GM12878 (cell line): ENCODE results near the gene NLGN1. TPM values are rescaled to one million over a fixed set of nuclear protein-coding genes. Genes with fewer than 3 reads are reported as not detected.

Source experiments
- ATAC-seq: fragments of 200-7000 bp; cut with Tn5 transposase; 3 replicates; pipeline ENCODE4 v1.9.1; 2020; ENCODE audit warnings: mild to moderate bottlenecking, moderate library complexity
- BruUV-seq: library from RNA; stranded (reverse); fragments of 400-500 nt; replicated peaks from 2 replicates; lab custom pipeline; 2021; lab: Mats Ljungman, UMichigan
- CTCF ChIA-PET: fragments of 300-600 bp; sonication (Branson Sonifier 250); formaldehyde crosslinking; extraction: SDS; loops from one replicate; lab custom pipeline; 2021; ENCODE audit warnings: inconsistent platforms; lab: Yijun Ruan, JAX
- POLR2A ChIA-PET: fragments of 350-600 bp; formaldehyde crosslinking; extraction: SDS; loops from one replicate; lab custom pipeline; 2021; ENCODE audit warnings: inconsistent platforms; lab: Charles Lee
- RAD21 ChIA-PET: fragments of 300-600 bp; sonication (Branson Sonifier 250); formaldehyde crosslinking; loops from one replicate; lab custom pipeline; 2023; ENCODE audit warnings: antibody characterized with exemption; ENCODE audit not compliant: unreplicated experiment; lab: Charles Lee
- SMC1A ChIA-PET: fragments of 300-600 bp; sonication (Branson Sonifier 250); formaldehyde crosslinking; loops from one replicate; lab custom pipeline; 2023; ENCODE audit not compliant: unreplicated experiment, uncharacterized antibody; lab: Charles Lee
- DNase-seq: peaks from one replicate; pipeline ENCODE4 v3.0.0-alpha.2; 2011; ENCODE audit warnings: low read depth, low spot score
- FAIRE-seq: peaks from 3 replicates; lab custom pipeline; 2011; peaks lifted over from hg19 to GRCh38; lab: Jason Lieb, UNC
- H2AFZ ChIP-seq: 2 replicates; pipeline ENCODE4 v1.6.0; 2011; ENCODE audit warnings: low read depth, low read length, control low read depth; ENCODE audit not compliant: control insufficient read depth
- H3K27ac ChIP-seq: 2 replicates; pipeline ENCODE4 v1.5.1; 2011; ENCODE audit warnings: control low read depth; ENCODE audit not compliant: control insufficient read depth, insufficient read depth
- H3K27me3 ChIP-seq, 2 experiments: replicated peaks in 1 of 2; 2 replicates each; pipeline versions ENCODE4 v1.6.0 to v1.6.1; 2011; ENCODE audit warnings: low read length in 1 of 2; ENCODE audit not compliant: control insufficient read depth in 2 of 2, insufficient read depth in 2 of 2
- H3K36me3 ChIP-seq, 2 experiments: 2 replicates each; pipeline ENCODE4 v1.5.1; 2011; ENCODE audit warnings: low read length in 1 of 2; ENCODE audit not compliant: control insufficient read depth in 2 of 2, insufficient read depth in 2 of 2
- H3K4me1 ChIP-seq: 2 replicates; pipeline ENCODE4 v1.6.1; 2011; ENCODE audit warnings: mild to moderate bottlenecking, low read length, moderate library complexity, mixed read lengths; ENCODE audit not compliant: control insufficient read depth, insufficient read depth
- H3K4me2 ChIP-seq: 2 replicates; pipeline ENCODE4 v1.6.0; 2011; ENCODE audit warnings: control low read depth; ENCODE audit not compliant: control insufficient read depth, insufficient read depth
- H3K4me3 ChIP-seq: fragments of 200-600 bp; sonication (generic); 2 replicates; pipeline ENCODE4 v1.5.1; 2016
- H3K79me2 ChIP-seq: 2 replicates; pipeline ENCODE4 v1.6.0; 2011; ENCODE audit warnings: low read length; ENCODE audit not compliant: control insufficient read depth, insufficient read depth
- H3K9ac ChIP-seq: 2 replicates; pipeline ENCODE4 v1.8.0; 2011; ENCODE audit warnings: low read length, control low read depth, mixed read lengths; ENCODE audit not compliant: control insufficient read depth, insufficient read depth
- H3K9me3 ChIP-seq: replicated peaks from 3 replicates; pipeline ENCODE4 v1.5.1; 2011; ENCODE audit warnings: mild to moderate bottlenecking, low read length; ENCODE audit not compliant: control insufficient read depth, insufficient read depth
- H4K20me1 ChIP-seq: 2 replicates; pipeline ENCODE4 v1.6.0; 2011; ENCODE audit not compliant: control insufficient read depth, insufficient read depth
- E2F4 ChIP-seq: IDR thresholded peaks from 2 replicates; pipeline ENCODE4 v1.6.1; 2012; ENCODE audit warnings: low read depth, low read length, improper control_type of control experiment
- IRF3 ChIP-seq: fragments of 450-650 bp; IDR thresholded peaks from 2 replicates; pipeline ENCODE4 v1.6.1; 2014; ENCODE audit warnings: mild to moderate bottlenecking
- RELB ChIP-seq: fragments of 450-650 bp; IDR thresholded peaks from 2 replicates; pipeline ENCODE4 v1.6.1; 2017; ENCODE audit warnings: low read depth, mild to moderate bottlenecking, moderate library complexity
- SMAD5 ChIP-seq: IDR thresholded peaks from 2 replicates; pipeline ENCODE4 v1.6.1; 2016; ENCODE audit warnings: antibody characterized with exemption, low read depth
- SMARCA5 ChIP-seq: fragments of 450-650 bp; IDR thresholded peaks from 2 replicates; pipeline ENCODE4 v1.6.1; 2017; ENCODE audit warnings: mild to moderate bottlenecking
- SPI1 ChIP-seq: IDR thresholded peaks from 2 replicates; pipeline ENCODE4 v1.6.1; 2011; ENCODE audit warnings: low read depth, mild to moderate bottlenecking, low read length, moderate library complexity, borderline replicate concordance; ENCODE audit not compliant: insufficient read depth
- SREBF2 ChIP-seq: IDR thresholded peaks from 2 replicates; pipeline ENCODE4 v1.6.1; 2012; ENCODE audit warnings: mild to moderate bottlenecking, low read length
- ZNF622 ChIP-seq: fragments of 450-650 bp; IDR thresholded peaks from 2 replicates; pipeline ENCODE4 v1.6.1; 2017; ENCODE audit warnings: mild to moderate bottlenecking, inconsistent platforms
- WGBS: methylation state at CpG from one replicate; pipeline ENCODE4 v1.1.6; 2016; ENCODE audit warnings: low lambda C conversion rate; ENCODE audit not compliant: insufficient replicate concordance, insufficient coverage; ENCODE audit errors: missing lambda C conversion rate; 5-methylcytosine and 5-hydroxymethylcytosine counted together
- in situ Hi-C: fragments of 300-500 bp; cut with MboI; formaldehyde crosslinking; loops from 9 replicates; pipeline ENCODE4 v1.14.3; 2018; ENCODE audit warnings: mixed read lengths
- intact Hi-C: fragments of 100-400 bp; cut with micrococcal nuclease; formaldehyde crosslinking; loops from one replicate; pipeline ENCODE4 v1.14.2; 2022; ENCODE audit not compliant: unreplicated experiment
- polyA plus RNA-seq, 11 experiments: library from polyadenylated mRNA; depleted of rRNA in 4 of 11; unstranded in 6 of 11; stranded (reverse) in 5 of 11; fragments of >200 nt; fragmentation: Nextera tagmentation in 4 of 11; fragmentation: Illumina TruSeq in 1 of 11; extraction: Ambion mirVana in 4 of 11; extraction: Trizol in 1 of 11; gene quantifications; 1 replicate in 1 of 11; 2 replicates in 10 of 11; pipeline versions ENCODE4 v1.2.1 to v1.2.3, GENCODE V29; 2011 to 2016; ENCODE audit warnings: inconsistent platforms in 2 of 11, missing spikeins in 2 of 11, low read depth in 1 of 11
- total RNA-seq, 4 experiments: library from RNA; depleted of rRNA in 3 of 4; stranded (reverse); fragments of >200 nt in 3 of 4; fragmentation: Illumina TruSeq in 1 of 4; extraction: Trizol in 1 of 4; gene quantifications; 2 replicates each; pipeline versions ENCODE4 v1.2.1 to v1.2.3, GENCODE V29; 2013 to 2021

The NLGN1 gene
- total and polyA plus RNA-seq, 10 of the 15 experiments (the other 5 are each of a cell fraction or from before 2014, with no cell fraction given) = not detected

DNA sequence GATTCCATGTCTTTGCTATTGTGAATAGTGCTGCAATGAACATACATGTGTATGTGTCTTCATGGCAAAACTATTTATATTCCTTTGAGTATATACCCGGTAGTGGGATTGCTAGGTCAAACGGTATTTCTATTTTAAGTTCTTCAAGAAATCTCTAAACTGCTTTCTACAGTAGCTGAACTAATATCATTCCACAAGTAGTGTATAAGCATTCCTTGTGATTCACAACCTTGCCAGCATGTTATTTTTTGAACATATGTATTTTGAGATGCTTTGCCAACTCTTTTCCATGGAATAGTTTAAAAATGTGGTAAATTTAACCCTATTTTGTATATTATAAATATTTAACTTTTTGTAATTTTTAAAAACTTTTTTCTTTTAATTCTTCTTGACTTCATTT lies 868.9 kb downstream of the NLGN1 start:
- FAIRE-seq = no peak
- SMC1A ChIA-PET = no interaction called here
- Histone ChIP-seq H3K27me3 (no peaks in the 10 kb centered on the region), H3K27ac (no peak overlapping the region), H3K4me1 (no peaks in the 10 kb centered on the region), H3K9ac (no peak overlapping the region), H4K20me1 (no peaks in the 10 kb centered on the region), H3K4me3 (no peak overlapping the region), H2AFZ (no peak overlapping the region), H3K9me3 (no peaks in the 10 kb centered on the region), H3K36me3 (no peaks in the 10 kb centered on the region), H3K4me2 (no peak overlapping the region), H3K79me2 (no peaks in the 10 kb centered on the region)
- in situ Hi-C loops (no loop called here), intact Hi-C loops (no loop called here)
- no peak for DNase-seq
- no TSS peak for BruUV-seq
- 83% methylated on average over 2 of the region's 2 CpGs for WGBS
- TF ChIP-seq SPI1 (no peak), E2F4 (no peak), SREBF2 (no peak)
- CTCF ChIA-PET = no interaction called here
- POLR2A ChIA-PET = no interaction called here
- RAD21 ChIA-PET = no interaction called here
- no peak for ATAC-seq

DNA sequence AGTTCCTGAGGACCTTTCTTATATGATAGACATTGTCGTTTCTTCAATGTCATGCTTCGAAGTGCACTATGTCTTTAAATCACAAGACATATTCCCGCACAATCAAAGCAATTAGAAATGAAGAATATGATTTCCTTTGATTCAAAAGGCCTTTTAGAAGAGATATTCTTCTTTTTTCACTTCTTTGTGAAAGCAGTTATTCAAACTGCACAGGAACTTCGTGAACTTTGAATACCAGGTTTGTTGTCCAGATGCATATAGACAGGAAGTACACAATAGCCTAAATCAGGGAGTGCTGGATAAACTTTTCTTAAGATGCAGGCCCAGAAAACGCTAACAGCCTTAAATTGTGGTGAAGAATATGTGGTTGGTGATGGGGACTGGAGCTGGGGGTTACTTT lies 870.5 kb downstream of the NLGN1 start:
- no peak for TF ChIP-seq IRF3
- TF ChIP-seq ZNF622 = no peak
- no peak for TF ChIP-seq RELB
- TF ChIP-seq SMARCA5 = no peak
- TF ChIP-seq SMAD5 = no peak
- Histone ChIP-seq H3K27me3 (no peaks in the 10 kb centered on the region), H3K9ac (no peak overlapping the region), H3K79me2 (no peaks in the 10 kb centered on the region), H2AFZ (no peak overlapping the region), H3K4me2 (no peak overlapping the region), H3K27ac (no peak overlapping the region), H3K4me3 (no peak overlapping the region), H4K20me1 (no peaks in the 10 kb centered on the region), H3K36me3 (no peaks in the 10 kb centered on the region), H3K9me3 (no peaks in the 10 kb centered on the region), H3K4me1 (no peaks in the 10 kb centered on the region)
- ChIA-PET RAD21 (no interaction called here), CTCF (no interaction called here), POLR2A (no interaction called here), SMC1A (interaction anchor here (1.6 kb wide), 1 partner anchor 11 kb away, joined by 4 read pairs; no protein-coding TSS in a partner anchor)
- in situ Hi-C loops = no loop called here
- no peak for ATAC-seq
- WGBS = 8% methylated on average over 5 of the region's 5 CpGs
- no peak for DNase-seq
- FAIRE-seq = no peak
- intact Hi-C loops = no loop called here
- BruUV-seq = no TSS peak
